IPS-15b (cell line): ENCODE data around the gene ATXN7L2.

Experiments
- H3K27me3 ChIP-seq: one replicate; pipeline ENCODE4 v1.6.1; 2013; ENCODE audit warnings: low read length; ENCODE audit not compliant: control insufficient read depth, insufficient read depth
- H3K36me3 ChIP-seq: one replicate; pipeline ENCODE4 v1.6.1; 2013; ENCODE audit warnings: low read length; ENCODE audit not compliant: control insufficient read depth, insufficient read depth
- H3K4me1 ChIP-seq: one replicate; pipeline ENCODE4 v1.6.1; 2013; ENCODE audit warnings: mild to moderate bottlenecking, low read length; ENCODE audit not compliant: control insufficient read depth, insufficient read depth
- H3K4me3 ChIP-seq: one replicate; pipeline ENCODE4 v1.5.1; 2013; ENCODE audit warnings: low read depth, low read length
- H3K9ac ChIP-seq: one replicate; pipeline ENCODE4 v1.6.1; 2013; ENCODE audit warnings: low read depth, mild to moderate bottlenecking, low read length
- H3K9me3 ChIP-seq: one replicate; pipeline ENCODE4 v1.6.1; 2013; ENCODE audit warnings: mild to moderate bottlenecking, low read length; ENCODE audit not compliant: control insufficient read depth, insufficient read depth

ATXN7L2 gene

GRCh38 chr1:109514846-109515245 is 31.1 kb downstream of the ATXN7L2 start:
- Histone ChIP-seq H3K9me3 (no peaks in the 10 kb centered on the region), H3K9ac (no peak overlapping the region), H3K36me3 (no peaks in the 10 kb centered on the region), H3K27me3 (peaks cover 20% of the 10 kb centered on the region), H3K4me3 (no peak overlapping the region), H3K4me1 (no peaks in the 10 kb centered on the region)

- no peaks in the 10 kb centered on the region for H3K4me1 ChIP-seq
- H3K36me3 ChIP-seq, result no peaks in the 10 kb centered on the region
- no peaks in the 10 kb centered on the region for H3K9me3 ChIP-seq
- H3K9ac ChIP-seq, result no peak overlapping the region
- peaks cover 3% of the 10 kb centered on the region for H3K27me3 ChIP-seq
- H3K4me3 ChIP-seq, result no peak overlapping the region
These were observed 33.2 kb downstream of the ATXN7L2 start for GRCh38 chr1:109516872-109517271.

DNA sequence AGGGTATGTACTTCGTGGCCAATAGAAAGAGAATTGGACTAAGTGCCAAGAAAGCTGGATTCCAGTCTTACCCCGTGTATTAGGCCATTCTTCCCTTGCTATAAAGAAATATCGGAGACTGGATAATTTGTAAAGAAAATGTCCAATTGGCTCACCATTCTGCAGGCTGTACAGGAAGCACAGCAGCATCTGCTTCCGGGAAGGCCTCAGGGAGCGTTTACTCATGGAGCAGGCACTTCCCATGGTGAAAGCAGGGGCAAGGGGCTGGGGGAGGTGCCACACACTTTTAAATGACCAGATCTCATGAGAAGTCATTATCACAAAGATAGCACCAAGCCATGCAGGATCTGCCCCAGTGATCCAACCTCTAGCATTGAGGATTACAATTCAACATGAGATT is 33.6 kb downstream of the ATXN7L2 start:
- Histone ChIP-seq H3K27me3 (peaks cover 4% of the 10 kb centered on the region), H3K36me3 (no peaks in the 10 kb centered on the region), H3K9ac (no peak overlapping the region), H3K4me1 (no peaks in the 10 kb centered on the region), H3K4me3 (no peak overlapping the region), H3K9me3 (no peaks in the 10 kb centered on the region)

GRCh38 chr1:109521002-109521951 is 37.6 kb downstream of the ATXN7L2 start:
- no peaks in the 10 kb centered on the region for H3K4me1 ChIP-seq
- H3K36me3 ChIP-seq, result no peaks in the 10 kb centered on the region
- H3K9ac ChIP-seq, result no peak overlapping the region
- no peak overlapping the region for H3K4me3 ChIP-seq
- peaks cover 4% of the 10 kb centered on the region for H3K27me3 ChIP-seq
- no peaks in the 10 kb centered on the region for H3K9me3 ChIP-seq

DNA sequence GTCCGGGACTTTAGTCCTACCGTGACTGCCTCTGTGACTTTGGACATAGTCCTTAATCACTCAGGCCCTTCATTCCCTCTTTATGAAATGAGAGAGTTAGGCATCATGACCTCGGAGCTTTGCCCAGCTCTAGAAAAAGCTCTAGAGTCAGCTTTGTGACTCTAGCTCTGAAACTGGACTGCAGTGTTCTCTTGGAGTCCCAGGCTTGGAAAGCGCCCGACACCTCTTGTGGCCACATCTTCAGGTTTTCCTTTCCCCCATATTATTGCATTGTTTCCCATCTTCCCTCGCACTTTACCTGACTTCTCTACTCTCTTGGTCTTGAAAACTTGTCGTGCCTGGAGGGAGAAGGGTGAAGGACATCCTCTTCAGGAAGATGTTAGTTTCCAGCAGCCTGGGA is 38.3 kb downstream of the ATXN7L2 start:
- H3K9ac ChIP-seq, result no peak overlapping the region
- no peaks in the 10 kb centered on the region for H3K4me1 ChIP-seq
- peaks cover 4% of the 10 kb centered on the region for H3K27me3 ChIP-seq
- no peaks in the 10 kb centered on the region for H3K36me3 ChIP-seq
- H3K9me3 ChIP-seq, result no peaks in the 10 kb centered on the region
- no peak overlapping the region for H3K4me3 ChIP-seq

DNA sequence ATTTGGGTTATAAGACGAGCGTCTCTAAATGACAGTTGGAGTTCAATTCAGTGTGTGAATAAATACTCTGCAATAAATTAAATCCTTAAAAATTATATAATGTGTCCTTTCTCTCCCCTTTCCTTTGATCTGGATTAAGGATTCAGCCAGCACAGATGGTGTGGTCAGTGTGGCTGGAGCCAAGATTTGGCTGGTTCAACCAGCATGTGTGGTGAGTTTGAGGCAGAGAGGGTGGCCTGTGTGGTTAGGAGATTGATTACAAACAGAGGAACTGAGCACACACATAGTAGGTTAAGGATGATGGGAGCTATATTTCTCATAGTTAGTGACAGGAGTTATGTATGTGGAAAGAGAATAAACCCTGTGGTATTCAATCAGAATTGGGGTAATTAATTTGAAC is 40.0 kb downstream of the ATXN7L2 start:
- Histone ChIP-seq H3K27me3 (peaks cover 4% of the 10 kb centered on the region), H3K9me3 (no peaks in the 10 kb centered on the region), H3K9ac (no peak overlapping the region), H3K36me3 (no peaks in the 10 kb centered on the region), H3K4me3 (no peak overlapping the region), H3K4me1 (no peaks in the 10 kb centered on the region)

- no peak overlapping the region for H3K4me3 ChIP-seq
- no peaks in the 10 kb centered on the region for H3K27me3 ChIP-seq
- no peaks in the 10 kb centered on the region for H3K9me3 ChIP-seq
- H3K4me1 ChIP-seq, result no peaks in the 10 kb centered on the region
- H3K9ac ChIP-seq, result no peak overlapping the region
- H3K36me3 ChIP-seq, result no peaks in the 10 kb centered on the region
These were observed 43.5 kb downstream of the ATXN7L2 start for GRCh38 chr1:109527098-109527811.

DNA sequence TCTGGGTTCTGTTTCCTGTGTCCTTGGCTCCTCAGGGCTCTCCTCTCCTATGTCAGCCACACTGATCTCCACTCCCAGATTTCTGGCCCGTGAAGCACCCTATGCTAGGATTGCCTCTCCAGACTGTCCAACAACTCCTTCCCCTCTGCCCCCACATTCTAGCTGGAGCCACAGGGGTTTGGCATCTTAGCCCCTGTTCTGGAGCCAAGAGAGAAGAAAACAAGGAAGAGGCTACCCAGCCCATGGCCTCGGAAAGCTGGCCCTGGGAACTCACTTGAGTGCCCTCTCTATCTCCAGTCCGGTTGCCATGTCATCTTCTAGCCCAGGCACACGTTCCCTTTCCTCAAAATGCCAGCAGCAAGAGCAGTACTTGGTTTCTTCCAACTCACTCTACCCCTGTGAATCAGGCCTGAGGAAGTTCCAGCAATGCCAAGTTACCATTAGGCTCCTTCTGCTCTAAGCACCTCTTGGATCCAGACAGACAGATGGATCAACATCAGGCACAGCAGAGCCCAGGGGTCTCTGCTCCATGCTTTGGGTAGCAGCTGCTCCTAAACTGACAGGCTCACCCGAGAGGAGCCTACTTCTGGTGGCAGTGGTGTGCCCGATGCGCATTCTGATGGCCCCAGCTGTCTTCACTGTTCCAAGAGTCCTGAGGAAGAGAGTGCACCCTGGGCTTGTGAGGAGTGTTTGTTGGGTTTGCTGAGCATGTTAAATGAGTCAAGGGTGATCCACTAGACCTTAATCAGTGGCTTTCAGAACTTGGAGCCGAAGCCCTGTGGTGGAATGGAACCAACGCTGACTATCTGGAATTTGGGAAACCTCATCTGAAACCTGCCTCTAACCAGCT is 44.4 kb downstream of the ATXN7L2 start:
- Histone ChIP-seq H3K4me3 (no peak overlapping the region), H3K36me3 (no peaks in the 10 kb centered on the region), H3K4me1 (no peaks in the 10 kb centered on the region)

GRCh38 chr1:109528712-109529111 is 45.0 kb downstream of the ATXN7L2 start:
- no peak overlapping the region for H3K4me3 ChIP-seq
- no peak overlapping the region for H3K9ac ChIP-seq
- no peaks in the 10 kb centered on the region for H3K27me3 ChIP-seq
- H3K36me3 ChIP-seq, result no peaks in the 10 kb centered on the region
- no peaks in the 10 kb centered on the region for H3K4me1 ChIP-seq
- no peaks in the 10 kb centered on the region for H3K9me3 ChIP-seq

More for the DNA sequence above, 44.4 kb downstream of the ATXN7L2 start:
- no peaks in the 10 kb centered on the region for H3K9me3 ChIP-seq
- no peak overlapping the region for H3K9ac ChIP-seq
- H3K27me3 ChIP-seq, result no peaks in the 10 kb centered on the region

GRCh38 chr1:109529881-109530456 is 46.3 kb downstream of the ATXN7L2 start:
- Histone ChIP-seq H3K4me1 (no peaks in the 10 kb centered on the region), H3K9ac (no peak overlapping the region), H3K4me3 (no peak overlapping the region), H3K27me3 (no peaks in the 10 kb centered on the region), H3K9me3 (no peaks in the 10 kb centered on the region), H3K36me3 (no peaks in the 10 kb centered on the region)

DNA sequence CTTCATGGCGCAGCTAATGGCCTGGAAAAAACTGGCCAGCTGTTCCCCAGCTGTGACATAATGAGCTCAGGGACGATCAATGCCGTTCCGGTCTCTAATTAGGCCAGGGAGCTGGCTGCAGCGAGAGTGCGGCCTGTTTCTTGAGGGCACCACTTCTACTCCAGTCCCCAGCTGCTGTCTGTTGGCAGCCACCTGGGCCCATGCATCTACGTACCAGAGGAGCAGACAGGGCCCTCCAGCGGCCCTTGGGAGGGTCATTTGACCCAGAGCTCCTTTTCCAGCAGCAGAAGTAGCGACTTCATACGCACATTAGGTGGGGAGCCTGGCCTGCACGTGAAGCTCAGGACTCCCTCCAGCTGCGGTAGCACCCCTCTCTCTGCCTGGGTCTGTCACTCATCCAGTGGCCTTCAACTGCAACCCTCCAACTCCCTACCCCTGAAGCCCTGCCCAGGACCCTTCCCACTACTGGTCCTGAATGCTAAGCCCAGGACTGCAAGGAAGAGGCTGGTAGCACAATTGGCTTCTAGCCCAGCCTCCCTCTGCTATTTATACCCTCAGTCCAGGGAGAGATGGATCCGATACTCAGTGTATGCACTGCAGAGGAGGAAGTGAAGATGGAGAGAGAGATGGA is 46.9 kb downstream of the ATXN7L2 start:
- Histone ChIP-seq H3K9ac (no peak overlapping the region), H3K36me3 (no peaks in the 10 kb centered on the region), H3K9me3 (no peaks in the 10 kb centered on the region), H3K27me3 (no peaks in the 10 kb centered on the region), H3K4me3 (no peak overlapping the region), H3K4me1 (no peaks in the 10 kb centered on the region)
